MCF 10A (cell line): Measurements from ENCODE around the gene BAIAP2L1. TPM values are rescaled to one million over a fixed set of nuclear protein-coding genes. Genes with fewer than 3 reads are reported as not detected.

Source experiments
- BruUV-seq: library from RNA; stranded (reverse); fragments of 400-500 nt; replicated peaks from 2 replicates; lab custom pipeline; 2021; lab: Mats Ljungman, UMichigan
- CTCF ChIA-PET: fragments of 300-600 bp; sonication (Branson Sonifier 250); formaldehyde crosslinking; extraction: SDS; loops from one replicate; lab custom pipeline; 2021; ENCODE audit warnings: antibody characterized with exemption, inconsistent platforms; lab: Yijun Ruan, JAX
- POLR2A ChIA-PET: fragments of 300-600, 350-650 bp; sonication (Branson Sonifier 250); formaldehyde crosslinking; extraction: SDS; loops from one replicate; lab custom pipeline; 2020; ENCODE audit warnings: antibody characterized with exemption, inconsistent platforms; lab: Yijun Ruan, JAX
- DNase-seq: peaks from one replicate; pipeline ENCODE4 v3.0.0-alpha.2; 2018; ENCODE audit not compliant: unreplicated experiment
- H3K27ac Mint-ChIP-seq: one replicate; pipeline ENCODE4 v1.8.0; 2022; ENCODE audit warnings: mild to moderate bottlenecking, low read depth, mixed read lengths; ENCODE audit not compliant: unreplicated experiment
- H3K27me3 Mint-ChIP-seq: one replicate; pipeline ENCODE4 v1.8.0; 2022; ENCODE audit warnings: mixed read lengths; ENCODE audit not compliant: insufficient read depth, unreplicated experiment
- H3K36me3 Mint-ChIP-seq: one replicate; pipeline ENCODE4 v1.8.0; 2022; ENCODE audit warnings: mild to moderate bottlenecking, moderate library complexity, mixed read lengths; ENCODE audit not compliant: insufficient read depth, unreplicated experiment
- H3K4me1 Mint-ChIP-seq: one replicate; pipeline ENCODE4 v1.8.0; 2022; ENCODE audit warnings: mixed read lengths; ENCODE audit not compliant: insufficient read depth, unreplicated experiment
- H3K4me3 Mint-ChIP-seq: one replicate; pipeline ENCODE4 v1.8.0; 2022; ENCODE audit warnings: mild to moderate bottlenecking, moderate library complexity, mixed read lengths; ENCODE audit not compliant: unreplicated experiment
- H3K9me3 Mint-ChIP-seq: one replicate; pipeline ENCODE4 v1.8.0; 2022; ENCODE audit warnings: mixed read lengths; ENCODE audit not compliant: unreplicated experiment
- CTCF ChIP-seq: fragments of 200-600 bp; IDR thresholded peaks from one replicate; pipeline ENCODE4 v1.8.0; 2022; ENCODE audit warnings: antibody characterized with exemption, mild to moderate bottlenecking; ENCODE audit not compliant: unreplicated experiment
- intact Hi-C: fragments of 100-400 bp; cut with micrococcal nuclease; formaldehyde crosslinking; loops from 2 replicates; pipeline ENCODE4 v1.14.1; 2022
- total RNA-seq: library from RNA; stranded (reverse); gene quantifications from 2 replicates; pipeline ENCODE4 v1.2.3, GENCODE V29; 2022

BAIAP2L1 gene
- total RNA-seq, 1 experiment from 2014 or later = 60.2 TPM

GRCh38 chr7:98283887-98284222 lies 117.0 kb downstream of the BAIAP2L1 start:
- TF ChIP-seq CTCF = no peak
- intact Hi-C loops = loop anchor here (1.0 to 10.0 kb wide), 2 partner anchors 117 to 561 kb away; partner anchors contain the start of gene BAIAP2L1
- no TSS peak for BruUV-seq
- Mint-ChIP-seq H3K36me3 (peaks cover 35% of the 10 kb centered on the region), H3K4me1 (peaks cover 36% of the 10 kb centered on the region), H3K27ac (peak overlapping the region; percentile 87), H3K4me3 (peak overlapping the region; percentile 91), H3K27me3 (no peaks in the 10 kb centered on the region), H3K9me3 (no peaks in the 10 kb centered on the region)
- ChIA-PET POLR2A (interaction anchor here (0.7 to 6.6 kb wide), 5 partner anchors 12 to 117 kb away, joined by 3 to 60 read pairs (median 4); partner anchors contain the start of gene BAIAP2L1), CTCF (interaction anchor here (0.6 to 2.4 kb wide), 2 partner anchors 17 to 114 kb away, joined by 3 to 8 read pairs; no protein-coding TSS in a partner anchor)
- peak; percentile 36 for DNase-seq

GRCh38 chr7:98283127-98283886 lies 117.6 kb downstream of the BAIAP2L1 start:
- peak overlapping the region; percentile 87 for H3K27ac Mint-ChIP-seq
- peak; percentile 64 for DNase-seq
- no peaks in the 10 kb centered on the region for H3K27me3 Mint-ChIP-seq
- CTCF ChIA-PET = interaction anchor here (0.6 to 2.4 kb wide), 3 partner anchors 16 to 119 kb away, joined by 3 to 8 read pairs (median 5); no protein-coding TSS in a partner anchor
- H3K4me1 Mint-ChIP-seq = peaks cover 36% of the 10 kb centered on the region
- TF ChIP-seq CTCF = no peak
- peak overlapping the region; percentile 91 for H3K4me3 Mint-ChIP-seq
- peaks cover 30% of the 10 kb centered on the region for H3K36me3 Mint-ChIP-seq
- BruUV-seq = no TSS peak
- H3K9me3 Mint-ChIP-seq = no peaks in the 10 kb centered on the region
- POLR2A ChIA-PET = interaction anchor here (0.6 to 6.6 kb wide), 7 partner anchors 32 to 595 kb away, joined by 3 to 60 read pairs (median 4); partner anchors contain the start of genes BAIAP2L1 and TRRAP
- intact Hi-C loops = loop anchor here (10.0 kb wide), 1 partner anchor 561 kb away; no protein-coding TSS in a partner anchor

- Mint-ChIP-seq H3K27ac (peak overlapping the region; percentile 87), H3K27me3 (no peaks in the 10 kb centered on the region), H3K4me3 (peak overlapping the region; percentile 91), H3K36me3 (peaks cover 30% of the 10 kb centered on the region), H3K4me1 (peaks cover 36% of the 10 kb centered on the region), H3K9me3 (no peaks in the 10 kb centered on the region)
- intact Hi-C loops = loop anchor here (10.0 kb wide), 1 partner anchor 562 kb away; no protein-coding TSS in a partner anchor
- no peak for TF ChIP-seq CTCF
- BruUV-seq = TSS peak; percentile 69
- POLR2A ChIA-PET = interaction anchor here (0.6 to 6.6 kb wide), 6 partner anchors 72 to 595 kb away, joined by 3 to 60 read pairs (median 4); partner anchors contain the start of genes BAIAP2L1 and TRRAP
- DNase-seq = peak; percentile 45
- CTCF ChIA-PET = interaction anchor here (1.1 to 2.4 kb wide), 3 partner anchors 16 to 119 kb away, joined by 5 to 8 read pairs (median 5); partner anchors contain the start of gene BAIAP2L1
These were observed 118.2 kb downstream of the BAIAP2L1 start for GRCh38 chr7:98282703-98283102.
